ENCODE results near the gene CRELD1.
"Not testable (repeated sequence)": the region's sequence is repeated elsewhere in the genome, so short reads cannot be mapped to it uniquely, and the experiment has no call there.

The CRELD1 gene

GRCh38 chr3:9933561-9934234 lies at the start of gene CRELD1:
Gene CRELD1 (plus strand): TSS chr3:9933834. CDS start chr3:9934439, 605 bp downstream.
- peak; percentile 93 to 95 for DNase-seq (ENCODE audit: low read depth in 1 of 2, low spot score in 1 of 2)

GRCh38 chr3:9884555-9885165 lies 49.0 kb upstream of the CRELD1 start:
- DNase-seq (ENCODE audit: low read depth in 1 of 2, low spot score in 1 of 2): no peak

- no peak for DNase-seq (ENCODE audit: low read depth in 1 of 2, low spot score in 1 of 2)
These were observed 47.3 kb upstream of the CRELD1 start for GRCh38 chr3:9886328-9886727.

- DNase-seq (ENCODE audit: low read depth in 1 of 2, low spot score in 1 of 2): no peak
These were observed 46.2 kb upstream of the CRELD1 start for GRCh38 chr3:9887480-9887879.

GRCh38 chr3:9888540-9888939 lies 45.1 kb upstream of the CRELD1 start:
- DNase-seq (ENCODE audit: low read depth in 1 of 2, low spot score in 1 of 2): no peak

- DNase-seq (ENCODE audit: low read depth in 1 of 2, low spot score in 1 of 2): no peak
These were observed 44.2 kb upstream of the CRELD1 start for GRCh38 chr3:9889405-9889804.

- DNase-seq (ENCODE audit: low read depth in 1 of 2, low spot score in 1 of 2): peak; percentile 86 to 87
These were observed 43.2 kb upstream of the CRELD1 start, which contains the start of gene JAGN1 for GRCh38 chr3:9890249-9891071. Gene JAGN1 (plus strand): TSS chr3:9890610. CDS start chr3:9890723, 113 bp downstream.

- DNase-seq (ENCODE audit: low read depth in 1 of 2, low spot score in 1 of 2): no peak
These were observed 42.5 kb upstream of the CRELD1 start for GRCh38 chr3:9891072-9891622.

GRCh38 chr3:9893739-9894138 lies 39.9 kb upstream of the CRELD1 start:
- DNase-seq (ENCODE audit: low read depth in 1 of 2, low spot score in 1 of 2): no peak

GRCh38 chr3:9895715-9896114 lies 37.9 kb upstream of the CRELD1 start:
- DNase-seq (ENCODE audit: low read depth in 1 of 2, low spot score in 1 of 2): not testable (repeated sequence)

- not testable (repeated sequence) for DNase-seq (ENCODE audit: low read depth in 1 of 2, low spot score in 1 of 2)
These were observed 36.8 kb upstream of the CRELD1 start for GRCh38 chr3:9896755-9897407.

GRCh38 chr3:9897408-9898372 lies 35.9 kb upstream of the CRELD1 start:
- no peak for DNase-seq (ENCODE audit: low read depth in 1 of 2, low spot score in 1 of 2)

- DNase-seq (ENCODE audit: low read depth in 1 of 2, low spot score in 1 of 2): no peak
These were observed 35.0 kb upstream of the CRELD1 start for GRCh38 chr3:9898467-9899241.

GRCh38 chr3:9899289-9899791 lies 34.3 kb upstream of the CRELD1 start:
- no peak for DNase-seq (ENCODE audit: low read depth in 1 of 2, low spot score in 1 of 2)

- DNase-seq (ENCODE audit: low read depth in 1 of 2, low spot score in 1 of 2): not testable (repeated sequence)
These were observed 32.6 kb upstream of the CRELD1 start for GRCh38 chr3:9900965-9901415.

GRCh38 chr3:9901967-9902366 lies 31.7 kb upstream of the CRELD1 start:
- DNase-seq (ENCODE audit: low read depth in 1 of 2, low spot score in 1 of 2): peak in 1 of 2 donors; percentile 9

- no peak for DNase-seq (ENCODE audit: low read depth in 1 of 2, low spot score in 1 of 2)
These were observed 31.0 kb upstream of the CRELD1 start, which contains the start of gene IL17RE for GRCh38 chr3:9902372-9903237. Gene IL17RE (plus strand): TSS chr3:9902848. CDS start chr3:9902933, 85 bp downstream.

- DNase-seq (ENCODE audit: low read depth in 1 of 2, low spot score in 1 of 2): no peak
These were observed 30.4 kb upstream of the CRELD1 start for GRCh38 chr3:9903238-9903624.
